ENCODE data around the gene XAF1.

DNA sequence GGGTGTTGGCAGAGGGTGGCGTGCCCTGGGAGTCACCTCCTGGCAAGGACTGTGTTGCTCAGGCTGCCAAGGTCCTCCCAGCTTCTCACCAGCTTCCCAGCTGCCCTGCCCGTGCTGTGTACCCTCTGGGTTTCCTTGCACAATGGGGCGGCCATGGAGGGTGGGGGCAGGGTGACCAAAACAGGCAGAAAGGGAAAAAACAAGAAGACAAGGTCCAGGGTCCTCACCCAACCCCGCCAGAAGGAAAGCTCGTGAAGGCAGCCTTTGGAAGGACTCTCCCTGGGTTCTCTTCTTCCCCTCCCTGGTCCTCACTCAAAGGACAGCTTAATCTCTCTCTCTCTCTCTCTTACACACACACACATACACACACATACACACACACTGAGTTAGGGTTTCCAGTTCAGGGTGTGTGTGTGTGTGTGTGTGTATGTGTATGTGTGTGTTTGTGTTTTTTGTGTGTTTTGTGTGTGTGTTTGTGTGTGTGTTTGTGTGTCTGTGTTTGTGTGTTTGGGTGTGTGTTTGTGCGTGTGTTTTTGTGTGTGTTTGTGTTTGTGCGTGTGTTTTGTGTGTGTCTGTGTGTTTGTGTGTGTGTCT lies 44.7 kb upstream of the XAF1 start:
- TF ChIP-seq, protein P1, sequence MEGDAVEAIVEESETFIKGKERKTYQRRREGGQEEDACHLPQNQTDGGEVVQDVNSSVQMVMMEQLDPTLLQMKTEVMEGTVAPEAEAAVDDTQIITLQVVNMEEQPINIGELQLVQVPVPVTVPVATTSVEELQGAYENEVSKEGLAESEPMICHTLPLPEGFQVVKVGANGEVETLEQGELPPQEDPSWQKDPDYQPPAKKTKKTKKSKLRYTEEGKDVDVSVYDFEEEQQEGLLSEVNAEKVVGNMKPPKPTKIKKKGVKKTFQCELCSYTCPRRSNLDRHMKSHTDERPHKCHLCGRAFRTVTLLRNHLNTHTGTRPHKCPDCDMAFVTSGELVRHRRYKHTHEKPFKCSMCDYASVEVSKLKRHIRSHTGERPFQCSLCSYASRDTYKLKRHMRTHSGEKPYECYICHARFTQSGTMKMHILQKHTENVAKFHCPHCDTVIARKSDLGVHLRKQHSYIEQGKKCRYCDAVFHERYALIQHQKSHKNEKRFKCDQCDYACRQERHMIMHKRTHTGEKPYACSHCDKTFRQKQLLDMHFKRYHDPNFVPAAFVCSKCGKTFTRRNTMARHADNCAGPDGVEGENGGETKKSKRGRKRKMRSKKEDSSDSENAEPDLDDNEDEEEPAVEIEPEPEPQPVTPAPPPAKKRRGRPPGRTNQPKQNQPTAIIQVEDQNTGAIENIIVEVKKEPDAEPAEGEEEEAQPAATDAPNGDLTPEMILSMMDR (IDR thresholded peaks at IDR 0.05) = peak in 1 of 3 donors; percentile 60
- no peak for TF ChIP-seq POLR2A (IDR thresholded peaks at IDR 0.05)

Measured in lower leg skin (tissue), 3 donors.